ENCODE data around the gene ZMYND19.
"Not testable (repeated sequence)": the region's sequence is repeated elsewhere in the genome, so short reads cannot be mapped to it uniquely, and the experiment has no call there.

ZMYND19 gene

GRCh38 chr9:137556069-137556838 is 34.1 kb downstream of the ZMYND19 start:
- no peak for DNase-seq (ENCODE audit: low read depth in 2 of 2)

- no peak for DNase-seq (ENCODE audit: low read depth in 2 of 2)
Observed at GRCh38 chr9:137555179-137555578, 35.1 kb downstream of the ZMYND19 start.

- no peak for DNase-seq (ENCODE audit: low read depth in 2 of 2)
Observed at GRCh38 chr9:137554349-137554748, 36.0 kb downstream of the ZMYND19 start.

- DNase-seq (ENCODE audit: low read depth in 2 of 2): not testable (repeated sequence)
Observed at GRCh38 chr9:137553654-137554053, 36.7 kb downstream of the ZMYND19 start.

GRCh38 chr9:137552022-137552768 is 38.1 kb downstream of the ZMYND19 start:
- DNase-seq (ENCODE audit: low read depth in 2 of 2): no peak

DNA sequence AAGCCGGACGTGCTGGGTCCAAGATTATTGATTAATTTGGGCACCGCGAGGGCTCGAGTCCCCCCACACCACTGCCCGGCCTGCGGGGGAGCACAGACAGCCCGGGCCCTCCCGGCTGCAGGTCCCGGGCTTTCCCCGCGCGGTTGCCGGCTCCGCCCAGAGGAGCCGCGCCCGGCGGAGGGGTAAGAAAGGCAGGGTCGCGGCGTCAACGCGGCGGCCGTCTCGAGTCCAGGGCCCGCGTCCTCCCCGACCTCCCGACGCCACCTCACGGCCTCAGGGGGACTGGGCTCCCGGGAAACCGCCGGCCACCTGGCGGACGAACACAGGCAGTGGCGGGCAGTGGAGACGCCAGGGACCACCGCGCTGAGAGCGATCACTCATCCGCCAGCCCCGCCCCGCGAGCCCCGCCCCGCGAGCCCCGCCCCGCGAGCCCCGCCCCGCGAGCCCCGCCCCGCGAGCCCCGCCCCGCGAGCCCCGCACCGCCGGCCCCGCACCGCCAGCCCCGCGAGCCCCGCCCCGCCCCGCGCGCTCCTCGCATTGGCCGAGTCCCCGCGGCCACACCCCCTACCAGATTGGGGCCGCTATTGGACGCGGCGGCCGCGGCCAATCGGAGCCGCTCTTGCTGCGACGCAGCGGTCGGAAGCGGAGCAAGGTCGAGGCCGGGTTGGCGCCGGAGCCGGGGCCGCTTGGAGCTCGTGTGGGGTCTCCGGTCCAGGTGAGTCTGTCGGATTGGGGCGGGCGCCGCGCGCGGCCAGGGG is 38.9 kb downstream of the ZMYND19 start, which contains the start of gene MRPL41:
Gene MRPL41 (plus strand): TSS at position 616 of the 758 bp plus-strand sequence. CDS start 203 bp downstream, outside the sequence.
- DNase-seq (ENCODE audit: low read depth in 2 of 2): peak; percentile 73 to 80

DNA sequence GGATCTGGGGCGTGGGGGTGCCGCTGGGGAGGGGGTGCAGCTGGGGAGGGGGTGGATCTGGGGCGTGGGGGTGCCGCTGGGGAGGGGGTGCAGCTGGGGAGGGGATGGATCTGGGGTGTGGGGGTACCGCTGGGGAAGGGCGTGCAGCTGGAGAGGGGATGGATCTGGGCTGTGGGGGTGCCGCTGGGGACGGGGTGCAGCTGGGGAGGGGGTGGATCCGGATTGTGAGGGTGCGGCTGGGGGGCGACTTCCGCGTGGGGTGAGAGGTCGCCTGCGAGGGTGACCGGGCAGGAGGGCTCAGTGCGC is 39.4 kb downstream of the ZMYND19 start:
- not testable (repeated sequence) for DNase-seq (ENCODE audit: low read depth in 2 of 2)

DNA sequence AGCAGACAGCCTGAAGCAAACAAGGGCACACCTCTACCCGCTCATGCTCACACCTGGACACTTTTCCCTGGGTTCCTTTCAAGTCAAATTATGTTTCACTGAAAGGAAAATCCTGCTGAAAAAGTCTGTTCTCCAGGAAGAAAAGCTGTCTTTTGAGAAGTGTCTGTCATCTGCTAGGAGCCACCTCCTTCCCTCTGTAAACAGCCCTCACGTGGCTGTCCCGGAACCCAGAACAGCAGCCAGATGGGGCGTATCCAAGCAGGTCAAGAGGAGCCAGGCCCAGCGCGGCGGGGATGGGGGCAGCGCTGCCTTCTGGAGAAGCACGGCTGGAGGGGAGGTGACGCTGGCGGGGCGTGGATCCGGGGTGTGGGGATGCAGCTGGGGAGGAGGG is 40.1 kb downstream of the ZMYND19 start, which contains the start of gene PNPLA7:
Gene PNPLA7 (minus strand): TSS at position 172 of the 391 bp plus-strand sequence. CDS start 205 bp downstream, outside the sequence.
- peak in 1 of 2 donors; percentile 27 for DNase-seq (ENCODE audit: low read depth in 2 of 2)

GRCh38 chr9:137547687-137548543 is 42.4 kb downstream of the ZMYND19 start:
- no peak for DNase-seq (ENCODE audit: low read depth in 2 of 2)

- DNase-seq (ENCODE audit: low read depth in 2 of 2): no peak
Observed at GRCh38 chr9:137545123-137545522, 45.2 kb downstream of the ZMYND19 start.

DNA sequence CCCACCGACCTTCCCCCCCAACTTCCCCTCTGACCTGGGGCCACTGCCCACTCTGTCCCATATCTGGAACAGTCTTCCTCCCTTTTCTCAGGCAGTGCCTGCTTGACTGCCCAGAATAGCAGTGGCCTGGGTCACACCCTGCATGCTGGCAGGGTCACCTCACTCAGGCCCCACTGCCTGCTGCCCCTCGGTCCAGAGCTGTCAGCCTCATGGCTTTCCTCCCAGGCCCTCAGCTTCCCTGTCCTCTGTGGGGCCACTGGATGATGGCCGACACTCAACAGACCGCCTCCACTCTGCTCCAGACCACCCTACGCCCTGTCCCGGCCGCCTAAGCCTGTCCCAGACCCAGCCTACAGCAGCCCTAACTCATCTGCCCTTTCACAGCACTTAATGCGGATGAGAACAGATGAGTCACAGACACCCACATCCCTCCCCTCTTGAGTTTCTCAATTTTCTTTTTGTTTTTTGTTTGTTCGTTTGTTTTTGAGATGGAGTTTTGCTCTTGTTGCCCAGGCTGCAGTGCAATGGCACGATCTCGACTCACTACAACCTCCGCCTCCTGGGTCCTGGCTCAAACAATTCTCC is 46.0 kb downstream of the ZMYND19 start:
- no peak for DNase-seq (ENCODE audit: low read depth in 2 of 2)

GRCh38 chr9:137543237-137543963 is 46.9 kb downstream of the ZMYND19 start:
- DNase-seq (ENCODE audit: low read depth in 2 of 2): no peak

DNA sequence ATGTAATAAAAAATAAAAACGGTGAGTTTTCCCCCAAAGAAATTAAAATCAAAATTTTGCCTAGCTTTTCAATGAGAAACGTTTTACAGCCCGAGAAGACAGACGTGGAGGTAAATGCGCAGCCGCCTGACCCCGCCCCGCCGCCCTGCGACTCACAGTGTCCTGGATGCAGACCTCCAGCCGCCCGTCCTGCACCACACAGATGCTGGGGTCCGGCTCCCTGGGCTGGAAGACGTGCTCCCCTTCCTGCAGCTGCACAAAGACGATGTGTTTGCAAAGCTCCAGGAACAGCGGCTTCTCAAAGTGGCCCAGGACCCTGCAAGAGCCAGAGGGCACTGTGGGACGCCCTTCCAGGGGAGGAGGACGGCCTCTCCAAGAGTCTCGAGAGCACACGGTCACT is 47.8 kb downstream of the ZMYND19 start:
- DNase-seq (ENCODE audit: low read depth in 2 of 2): no peak

GRCh38 chr9:137540536-137540935 is 49.8 kb downstream of the ZMYND19 start:
- no peak for DNase-seq (ENCODE audit: low read depth in 2 of 2)

- no peak for DNase-seq (ENCODE audit: low read depth in 2 of 2)
Observed at GRCh38 chr9:137538058-137538457, 52.3 kb downstream of the ZMYND19 start.

DNA sequence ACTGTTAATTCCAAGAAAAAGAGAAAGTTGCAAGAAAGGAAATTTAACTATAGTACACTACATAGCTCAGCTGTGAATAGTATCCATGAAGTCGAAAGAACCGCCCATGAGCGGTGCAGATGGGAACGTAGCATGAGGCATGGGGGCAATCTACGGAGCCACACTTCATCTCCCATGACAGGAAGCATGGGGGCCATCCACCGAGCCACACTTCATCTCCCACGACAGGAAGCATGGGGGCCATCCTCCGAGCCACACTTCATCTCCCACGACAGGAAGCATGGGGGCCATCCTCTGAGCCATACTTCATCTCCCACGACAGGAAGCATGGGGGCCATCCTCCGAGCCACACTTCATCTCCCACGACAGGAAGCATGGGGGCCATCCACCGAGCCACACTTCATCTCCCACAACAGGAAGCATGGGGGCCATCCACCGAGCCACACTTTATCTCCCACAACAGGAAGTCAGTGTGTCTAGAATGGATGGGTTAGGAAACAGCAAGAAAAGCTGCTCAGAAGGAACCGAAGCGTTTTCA is 53.6 kb downstream of the ZMYND19 start:
- not testable (repeated sequence) for DNase-seq (ENCODE audit: low read depth in 2 of 2)

DNA sequence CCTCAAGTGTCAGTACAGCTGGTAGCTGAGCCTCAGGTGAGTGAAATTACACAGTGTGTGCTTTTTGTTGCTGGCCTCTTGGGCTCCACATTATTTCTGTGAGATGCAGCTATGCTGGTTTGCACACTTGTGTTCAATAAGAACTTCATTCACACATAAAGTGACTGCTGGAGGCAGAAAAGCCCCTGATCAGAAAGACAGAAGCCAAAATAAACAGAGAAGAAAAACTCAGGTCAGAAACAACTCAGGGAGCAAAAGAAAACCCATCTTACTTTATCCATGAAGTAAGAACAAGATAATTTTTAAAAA is 55.2 kb downstream of the ZMYND19 start:
- DNase-seq (ENCODE audit: low read depth in 2 of 2): no peak

DNA sequence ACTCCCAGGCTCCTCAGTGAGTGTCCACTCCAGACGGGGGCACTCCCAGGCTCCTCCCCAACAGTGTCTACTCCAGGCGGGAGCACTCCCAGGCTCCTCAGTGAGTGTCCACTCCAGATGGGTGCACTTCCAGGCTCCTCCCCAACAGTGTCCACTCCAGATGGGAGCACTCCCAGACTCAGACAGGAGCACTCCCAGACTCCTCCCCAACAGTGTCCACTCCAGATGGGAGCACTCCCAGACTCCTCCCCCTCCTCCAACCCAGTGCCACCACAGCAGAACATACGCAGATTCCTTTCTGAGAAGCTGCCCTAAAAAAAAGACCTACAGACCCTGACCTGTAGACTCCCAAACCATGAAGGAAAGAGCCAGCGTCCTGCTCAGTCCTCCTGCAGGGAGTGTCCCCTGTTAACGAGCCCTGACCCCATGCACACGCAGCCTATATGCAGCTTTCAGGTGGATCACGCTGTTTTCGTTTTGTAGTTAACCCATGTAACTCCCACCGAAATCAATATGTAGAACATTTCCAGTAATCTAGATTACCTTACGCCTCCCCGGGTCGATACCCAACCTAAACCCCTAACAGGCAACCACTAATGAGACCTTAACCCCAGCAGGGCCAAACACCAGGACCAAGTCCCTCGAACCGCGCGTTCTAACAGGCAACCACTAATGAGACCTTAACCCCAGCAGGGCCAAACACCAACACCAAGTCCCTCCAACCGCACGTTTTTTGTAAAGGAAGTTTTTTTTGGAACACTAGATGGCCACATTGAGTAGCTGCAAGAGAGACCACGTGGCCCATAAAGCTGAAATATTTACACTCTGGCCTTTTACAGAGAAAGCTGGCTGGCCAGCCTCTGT is 55.8 kb downstream of the ZMYND19 start:
- DNase-seq (ENCODE audit: low read depth in 2 of 2): no peak

DNA sequence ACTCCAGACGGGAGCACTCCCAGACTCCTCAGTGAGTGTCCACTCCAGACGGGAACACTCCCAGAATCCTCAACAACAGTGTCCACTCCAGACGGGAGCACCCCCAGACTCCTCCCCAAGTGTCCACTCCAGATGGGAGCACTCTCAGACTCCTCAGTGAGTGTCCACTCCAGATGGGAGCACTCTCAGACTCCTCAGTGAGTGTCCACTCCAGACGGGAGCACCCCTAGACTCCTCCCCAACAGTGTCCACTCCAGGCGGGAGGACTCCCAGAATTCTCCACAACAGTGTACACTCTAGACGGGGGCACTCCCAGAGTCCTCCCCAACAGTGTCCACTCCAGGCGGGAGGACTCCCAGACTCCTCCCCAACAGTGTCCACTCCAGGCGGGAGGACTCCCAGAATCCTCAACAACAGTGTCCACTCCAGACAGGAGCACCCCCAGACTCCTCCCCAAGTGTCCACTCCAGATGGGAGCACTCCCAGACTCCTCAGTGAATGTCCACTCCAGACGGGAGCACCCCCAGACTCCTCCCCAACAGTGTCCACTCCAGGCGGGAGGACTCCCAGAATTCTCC is 57.3 kb downstream of the ZMYND19 start:
- DNase-seq (ENCODE audit: low read depth in 2 of 2): not testable (repeated sequence)

Measured in stimulated activated CD4-positive, alpha-beta T cell treated with anti-CD3 and anti-CD28 coated beads, Interleukin-15, amount 100 ng/mL, for 48 hours (primary cell).